Activated naive CD4-positive, alpha-beta T cell treated with anti-CD3 and anti-CD28 coated beads, Interleukin-2, amount 50 U/mL, for 24 hours (primary cell): Measurements from ENCODE around the gene GRIK3.

Experiments
- H3K27ac Mint-ChIP-seq: one replicate; pipeline ENCODE4 v1.8.0; 2021; ENCODE audit warnings: mild to moderate bottlenecking, mixed read lengths
- H3K27me3 Mint-ChIP-seq: one replicate; pipeline ENCODE4 v1.8.0; 2021; ENCODE audit warnings: mixed read lengths
- H3K36me3 Mint-ChIP-seq: one replicate; pipeline ENCODE4 v1.8.0; 2021; ENCODE audit warnings: mixed read lengths
- H3K4me1 Mint-ChIP-seq: one replicate; pipeline ENCODE4 v1.8.0; 2021; ENCODE audit warnings: mixed read lengths
- H3K4me3 Mint-ChIP-seq: one replicate; pipeline ENCODE4 v1.8.0; 2021; ENCODE audit warnings: mild to moderate bottlenecking, mixed read lengths
- H3K9me3 Mint-ChIP-seq: one replicate; pipeline ENCODE4 v1.8.0; 2021; ENCODE audit warnings: mixed read lengths

Gene GRIK3

DNA sequence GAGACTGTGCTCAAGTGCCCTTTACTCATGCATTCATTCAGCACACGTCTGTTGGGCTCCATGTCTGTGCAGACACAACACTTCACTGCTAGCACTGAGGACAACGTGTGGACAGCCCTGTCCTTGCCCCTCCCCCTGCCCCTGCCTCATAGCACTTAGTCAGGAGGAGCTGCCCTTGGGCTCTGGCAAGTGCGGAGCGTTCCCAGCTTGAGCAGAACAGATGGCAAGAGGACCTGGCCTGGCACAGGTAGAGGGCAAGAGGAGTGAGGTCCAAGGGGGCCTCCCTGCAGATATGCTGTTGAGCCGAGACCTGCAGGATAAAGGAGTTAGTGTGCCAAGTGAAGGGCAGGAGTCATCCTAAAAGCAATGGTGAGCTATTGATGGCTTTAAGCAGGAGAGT is 81.3 kb downstream of the GRIK3 start:
- no peaks in the 10 kb centered on the region for H3K9me3 Mint-ChIP-seq
- H3K4me3 Mint-ChIP-seq: no peak overlapping the region

DNA sequence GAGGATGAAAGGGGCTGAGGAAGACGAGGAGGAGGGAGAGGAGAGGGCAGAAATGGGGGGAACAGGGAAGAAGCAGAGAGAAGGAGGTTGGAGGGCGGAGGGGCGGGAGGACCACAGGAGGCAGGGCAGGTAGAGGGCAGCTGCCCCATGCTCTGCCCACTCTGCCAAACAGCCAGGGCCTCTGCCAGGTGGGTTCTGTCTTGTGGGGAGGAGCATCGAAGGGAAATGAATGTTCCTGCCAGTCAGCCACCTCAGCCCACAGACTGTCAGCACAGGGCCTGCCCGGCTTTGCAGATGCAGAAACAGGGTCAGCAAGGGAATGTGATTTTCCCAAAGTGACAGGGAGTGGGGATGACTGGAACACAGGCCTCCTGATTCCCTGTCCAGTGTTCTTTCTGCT is 82.6 kb downstream of the GRIK3 start:
- Mint-ChIP-seq H3K4me3 (no peak overlapping the region), H3K27me3 (peaks cover 10% of the 10 kb centered on the region), H3K9me3 (no peaks in the 10 kb centered on the region), H3K36me3 (no peaks in the 10 kb centered on the region), H3K4me1 (no peaks in the 10 kb centered on the region), H3K27ac (no peak overlapping the region)

More for the DNA sequence above, 81.3 kb downstream of the GRIK3 start:
- no peak overlapping the region for H3K27ac Mint-ChIP-seq
- H3K36me3 Mint-ChIP-seq: no peaks in the 10 kb centered on the region
- H3K27me3 Mint-ChIP-seq: peaks cover 9% of the 10 kb centered on the region
- no peaks in the 10 kb centered on the region for H3K4me1 Mint-ChIP-seq

DNA sequence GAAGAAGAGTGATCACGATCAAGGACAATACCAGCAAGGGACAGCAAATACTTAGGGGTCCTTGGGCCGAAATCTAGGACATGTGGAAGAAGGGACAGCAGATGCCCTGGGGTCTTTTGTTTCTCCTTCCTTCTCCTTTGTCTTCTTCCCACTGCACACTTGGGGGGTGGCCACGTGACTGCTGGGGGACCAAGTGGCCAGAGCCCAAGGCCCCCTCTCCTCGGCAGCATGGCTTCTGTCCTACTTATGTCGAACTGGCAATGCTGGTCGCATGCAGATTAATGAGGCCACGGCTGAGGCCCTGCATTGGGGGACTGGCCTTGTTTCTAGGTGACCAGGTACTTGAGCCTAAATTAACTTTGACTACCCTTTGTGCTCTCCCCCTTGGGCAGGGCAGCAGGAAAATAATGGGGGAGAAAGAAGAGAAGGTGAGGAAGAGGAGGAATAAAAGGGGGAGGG is 83.0 kb downstream of the GRIK3 start:
- Mint-ChIP-seq H3K27me3 (peaks cover 11% of the 10 kb centered on the region), H3K4me1 (no peaks in the 10 kb centered on the region), H3K4me3 (no peak overlapping the region), H3K36me3 (no peaks in the 10 kb centered on the region), H3K27ac (no peak overlapping the region), H3K9me3 (no peaks in the 10 kb centered on the region)

DNA sequence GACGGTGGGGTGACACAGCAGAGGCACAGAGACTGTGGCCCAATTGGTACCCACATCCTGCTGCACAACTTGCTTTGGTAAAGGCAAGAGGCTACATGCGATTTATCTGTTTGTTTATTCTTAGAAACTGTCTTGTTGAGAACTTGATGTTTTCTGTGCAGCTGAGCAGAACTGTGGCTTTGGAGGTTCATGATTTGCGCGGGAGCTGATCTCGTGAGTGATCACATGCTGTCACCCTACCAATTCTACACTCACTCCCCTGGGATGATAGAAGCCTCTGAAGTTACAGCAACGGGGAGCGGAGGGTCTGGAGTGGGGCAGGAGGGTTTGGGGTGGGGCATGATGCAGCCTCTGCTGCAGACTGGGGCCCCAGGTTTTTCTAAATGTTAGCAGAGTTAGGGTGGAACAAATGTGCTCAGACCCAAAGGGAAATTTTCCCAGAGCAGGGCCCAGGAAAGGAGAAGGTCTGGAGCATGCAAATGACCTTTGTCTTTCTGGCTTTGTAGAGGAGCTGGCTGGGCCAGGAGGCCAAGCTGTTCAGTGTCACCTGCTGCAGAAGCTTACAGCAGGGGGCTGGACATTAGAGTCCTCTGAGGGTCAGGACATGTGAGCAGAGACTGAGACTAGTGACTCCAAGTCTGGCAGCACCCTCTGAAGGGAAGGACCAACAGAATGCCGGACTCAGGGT is 83.6 kb downstream of the GRIK3 start:
- Mint-ChIP-seq H3K27ac (no peak overlapping the region), H3K9me3 (no peaks in the 10 kb centered on the region), H3K4me3 (no peak overlapping the region), H3K4me1 (no peaks in the 10 kb centered on the region), H3K27me3 (peaks cover 11% of the 10 kb centered on the region), H3K36me3 (no peaks in the 10 kb centered on the region)

DNA sequence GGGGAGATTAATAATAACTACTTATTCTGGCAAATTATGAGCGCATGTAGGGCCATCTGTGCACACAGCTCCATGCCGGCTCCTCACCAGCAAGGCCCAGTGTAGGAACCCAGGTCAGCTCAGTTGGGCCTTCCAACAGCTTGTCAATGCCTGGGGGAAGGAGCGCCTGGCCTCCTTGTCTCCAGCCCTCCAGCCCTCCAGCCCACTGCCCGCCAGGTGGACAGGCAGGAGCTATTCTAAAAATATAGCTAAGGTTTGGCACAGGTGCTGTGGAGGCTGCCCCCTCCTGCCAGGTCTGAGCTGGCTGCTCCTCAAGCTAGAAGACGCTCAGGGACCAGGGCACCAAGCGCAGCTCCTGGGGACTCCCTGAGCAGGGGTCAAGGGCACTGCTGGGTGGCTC is 85.7 kb downstream of the GRIK3 start:
- H3K4me1 Mint-ChIP-seq: no peaks in the 10 kb centered on the region
- H3K4me3 Mint-ChIP-seq: no peak overlapping the region
- H3K27ac Mint-ChIP-seq: no peak overlapping the region
- peaks cover 11% of the 10 kb centered on the region for H3K27me3 Mint-ChIP-seq
- no peaks in the 10 kb centered on the region for H3K36me3 Mint-ChIP-seq
- no peaks in the 10 kb centered on the region for H3K9me3 Mint-ChIP-seq

DNA sequence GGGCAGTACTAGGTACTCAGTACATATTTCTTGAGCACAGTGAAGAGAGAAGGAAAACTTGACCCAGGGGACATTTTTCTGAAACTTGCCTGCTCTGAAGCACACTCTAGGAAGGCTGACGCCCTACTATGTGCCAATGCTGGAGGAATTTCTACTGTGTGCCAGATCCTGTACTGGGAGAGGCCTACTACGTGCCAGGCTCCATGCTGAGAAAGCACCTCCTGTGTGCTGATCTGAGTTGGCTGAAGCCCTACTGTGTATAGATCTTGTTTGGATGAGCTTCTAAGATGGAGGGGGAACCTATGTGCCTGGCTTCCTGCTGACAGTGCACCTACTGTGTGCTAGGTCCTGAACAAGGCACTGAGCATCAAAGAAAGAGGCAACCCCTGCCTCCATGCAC is 86.2 kb downstream of the GRIK3 start:
- Mint-ChIP-seq H3K36me3 (no peaks in the 10 kb centered on the region), H3K4me1 (no peaks in the 10 kb centered on the region), H3K27ac (no peak overlapping the region), H3K27me3 (peaks cover 11% of the 10 kb centered on the region), H3K4me3 (no peak overlapping the region), H3K9me3 (no peaks in the 10 kb centered on the region)

DNA sequence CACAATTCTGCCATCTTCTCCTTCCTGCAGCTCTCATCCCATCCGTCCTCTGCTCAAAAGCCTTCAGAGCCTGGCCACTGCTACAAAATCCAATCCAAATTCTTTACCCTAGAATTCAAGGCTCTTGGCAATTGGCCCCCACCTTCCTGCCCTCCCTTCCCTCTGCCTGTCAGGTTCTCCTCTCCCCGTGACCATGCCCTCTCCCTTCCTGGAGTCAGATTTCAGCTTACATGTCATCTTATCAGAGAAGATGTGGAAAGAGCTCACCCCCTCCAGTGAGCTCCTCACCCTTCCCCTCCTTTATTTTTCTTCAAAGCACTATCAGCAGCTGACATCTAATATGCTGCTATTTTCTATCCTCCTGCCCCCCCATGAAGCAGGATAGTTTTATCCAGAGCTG is 86.9 kb downstream of the GRIK3 start:
- no peaks in the 10 kb centered on the region for H3K9me3 Mint-ChIP-seq

DNA sequence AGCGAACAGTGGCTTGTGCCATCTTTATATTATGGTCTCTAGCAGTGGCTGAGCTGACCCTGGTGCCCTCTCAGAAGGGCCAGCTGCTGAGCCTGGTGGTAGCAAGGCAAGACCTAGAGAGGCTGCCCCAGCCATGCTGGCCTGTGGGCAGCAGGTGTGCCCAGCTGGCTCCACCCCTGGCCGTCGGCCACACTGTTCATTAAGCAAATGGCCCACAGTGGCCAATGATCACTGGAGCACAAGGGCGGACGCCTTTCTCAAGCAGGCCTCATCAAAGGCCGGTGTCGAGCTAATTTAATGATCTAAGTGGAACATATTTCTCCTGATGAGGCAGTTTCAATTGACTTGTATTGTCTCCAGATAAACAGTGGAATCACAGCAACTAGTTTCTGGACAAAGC is 89.4 kb downstream of the GRIK3 start:
- H3K4me1 Mint-ChIP-seq: no peaks in the 10 kb centered on the region
- H3K4me3 Mint-ChIP-seq: no peak overlapping the region
- peaks cover 9% of the 10 kb centered on the region for H3K27me3 Mint-ChIP-seq
- H3K36me3 Mint-ChIP-seq: no peaks in the 10 kb centered on the region
- H3K27ac Mint-ChIP-seq: no peak overlapping the region
- no peaks in the 10 kb centered on the region for H3K9me3 Mint-ChIP-seq

More for the DNA sequence above, 86.9 kb downstream of the GRIK3 start:
- Mint-ChIP-seq H3K4me3 (no peak overlapping the region), H3K4me1 (no peaks in the 10 kb centered on the region), H3K27ac (no peak overlapping the region), H3K27me3 (peaks cover 7% of the 10 kb centered on the region), H3K36me3 (no peaks in the 10 kb centered on the region)

DNA sequence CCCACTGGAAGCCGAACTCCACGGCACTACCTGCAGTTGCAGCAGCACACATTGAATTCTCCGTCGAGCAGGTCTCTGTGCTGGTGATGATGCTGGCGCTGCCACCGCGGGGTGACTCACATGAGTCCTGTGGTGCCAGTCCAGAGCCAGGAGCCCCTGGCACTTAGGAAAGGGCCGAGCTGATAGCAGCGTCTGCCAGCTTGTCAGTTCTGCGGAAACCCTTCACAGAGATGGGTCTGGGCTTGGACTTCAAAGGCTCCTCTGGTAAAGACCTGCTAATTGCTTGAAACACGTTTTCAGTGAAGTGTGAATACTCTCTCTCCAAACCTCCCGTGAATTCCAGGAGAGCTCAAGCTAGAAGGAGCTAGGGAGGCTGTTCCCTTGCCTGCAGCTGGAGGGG is 92.2 kb downstream of the GRIK3 start:
- H3K27me3 Mint-ChIP-seq: peaks cover 12% of the 10 kb centered on the region
- no peak overlapping the region for H3K4me3 Mint-ChIP-seq
- H3K27ac Mint-ChIP-seq: no peak overlapping the region
- H3K9me3 Mint-ChIP-seq: no peaks in the 10 kb centered on the region
- no peaks in the 10 kb centered on the region for H3K4me1 Mint-ChIP-seq
- H3K36me3 Mint-ChIP-seq: no peaks in the 10 kb centered on the region

DNA sequence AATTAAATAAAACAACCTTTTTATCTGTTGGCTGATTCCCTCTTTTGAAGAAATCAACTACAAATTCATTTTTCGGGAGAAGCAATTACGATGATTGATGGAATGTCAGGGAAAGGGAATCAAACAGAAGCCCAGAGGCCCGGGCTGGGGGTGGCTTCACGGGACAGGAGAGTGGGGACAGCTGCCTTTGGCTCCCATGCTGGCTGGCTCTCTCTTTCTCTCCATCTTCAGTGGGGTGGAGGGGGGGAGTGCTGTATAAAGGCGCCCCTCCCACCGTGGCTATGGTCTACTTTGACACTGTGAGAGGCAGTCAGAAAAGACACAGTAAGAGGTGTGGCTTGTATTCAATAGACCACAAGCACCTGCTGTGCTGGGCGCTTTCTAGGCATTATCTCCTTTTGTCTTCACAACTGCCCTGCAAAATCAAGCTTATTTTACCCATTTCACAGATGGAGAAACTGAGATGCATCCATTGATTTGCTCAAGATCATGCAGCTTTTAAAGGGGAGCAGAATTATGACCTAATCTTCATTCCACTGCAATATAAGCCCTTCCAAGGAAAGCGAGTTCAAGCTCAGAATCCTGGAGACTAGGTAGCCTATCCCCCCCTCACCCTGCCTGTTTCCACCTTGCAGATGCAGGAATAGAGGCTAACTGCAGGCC is 92.9 kb downstream of the GRIK3 start:
- H3K4me1 Mint-ChIP-seq: no peaks in the 10 kb centered on the region
- H3K9me3 Mint-ChIP-seq: no peaks in the 10 kb centered on the region
- H3K27ac Mint-ChIP-seq: no peak overlapping the region
- H3K27me3 Mint-ChIP-seq: peaks cover 16% of the 10 kb centered on the region
- no peak overlapping the region for H3K4me3 Mint-ChIP-seq
- no peaks in the 10 kb centered on the region for H3K36me3 Mint-ChIP-seq

DNA sequence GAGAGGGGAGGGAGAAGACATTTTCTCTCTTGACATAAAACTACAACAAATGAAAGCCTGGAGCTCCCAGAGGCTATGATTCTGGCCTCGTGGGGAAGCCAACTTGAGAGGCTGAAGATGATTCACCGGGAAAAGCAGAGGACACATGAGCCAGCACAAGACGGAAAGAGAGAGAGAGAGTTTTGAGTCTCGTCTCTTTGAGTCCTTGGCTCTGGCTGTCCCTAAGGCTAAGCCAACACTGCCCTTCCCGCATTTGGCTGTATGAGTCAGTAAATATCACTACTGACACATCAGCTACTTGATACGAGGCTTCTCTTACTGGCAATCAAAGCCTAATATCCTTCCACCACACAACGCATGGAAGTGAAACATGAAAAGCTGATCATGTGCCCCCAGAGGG is 95.5 kb downstream of the GRIK3 start:
- no peaks in the 10 kb centered on the region for H3K9me3 Mint-ChIP-seq
- H3K27me3 Mint-ChIP-seq: peaks cover 18% of the 10 kb centered on the region
- H3K4me1 Mint-ChIP-seq: no peaks in the 10 kb centered on the region

DNA sequence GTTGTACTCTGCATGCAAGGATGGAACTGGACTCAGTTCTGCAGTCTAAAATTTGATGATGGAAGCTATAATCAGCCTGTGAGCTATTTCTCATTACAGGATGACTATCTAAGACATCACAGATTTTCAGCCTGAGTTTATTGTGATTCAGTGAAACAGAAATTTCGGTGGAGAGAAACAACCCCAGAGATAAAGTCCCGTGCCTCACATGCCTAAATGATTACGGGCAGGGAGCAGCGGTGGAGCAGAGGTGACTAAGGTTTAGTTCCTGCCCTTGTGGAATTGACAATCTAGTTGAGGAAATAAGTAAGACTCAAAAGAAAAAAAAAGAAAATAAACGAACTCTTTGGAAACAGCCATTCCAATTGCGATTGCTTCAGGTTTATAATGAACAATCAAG is 96.9 kb downstream of the GRIK3 start:
- H3K27ac Mint-ChIP-seq: no peak overlapping the region
- H3K36me3 Mint-ChIP-seq: no peaks in the 10 kb centered on the region
- H3K9me3 Mint-ChIP-seq: no peaks in the 10 kb centered on the region
- no peak overlapping the region for H3K4me3 Mint-ChIP-seq
- H3K4me1 Mint-ChIP-seq: no peaks in the 10 kb centered on the region
- H3K27me3 Mint-ChIP-seq: peaks cover 18% of the 10 kb centered on the region

More for the DNA sequence above, 95.5 kb downstream of the GRIK3 start:
- Mint-ChIP-seq H3K36me3 (no peaks in the 10 kb centered on the region), H3K27ac (no peak overlapping the region), H3K4me3 (no peak overlapping the region)

DNA sequence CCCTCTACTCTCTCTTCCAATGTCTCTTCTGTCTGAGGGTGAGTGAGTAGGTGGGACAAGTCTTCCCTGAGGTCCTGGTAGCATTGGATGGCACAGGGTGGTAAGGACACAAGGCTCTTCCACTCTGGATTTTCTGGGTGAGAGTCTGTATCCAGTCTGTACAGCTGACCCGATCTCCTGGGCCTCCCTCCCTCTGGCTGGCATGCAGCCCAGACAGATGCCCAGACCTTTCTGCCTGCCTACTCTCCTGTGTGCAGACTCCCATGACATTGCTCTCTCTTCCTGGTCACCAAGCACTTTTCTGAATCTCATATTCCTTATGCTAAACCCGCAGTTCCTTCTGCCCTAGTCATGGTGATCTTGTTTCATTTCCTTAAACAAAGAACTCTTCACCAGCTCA is 100.3 kb downstream of the GRIK3 start:
- Mint-ChIP-seq H3K4me3 (no peak overlapping the region), H3K27me3 (peaks cover 12% of the 10 kb centered on the region), H3K36me3 (no peaks in the 10 kb centered on the region), H3K4me1 (no peaks in the 10 kb centered on the region), H3K27ac (no peak overlapping the region), H3K9me3 (no peaks in the 10 kb centered on the region)

DNA sequence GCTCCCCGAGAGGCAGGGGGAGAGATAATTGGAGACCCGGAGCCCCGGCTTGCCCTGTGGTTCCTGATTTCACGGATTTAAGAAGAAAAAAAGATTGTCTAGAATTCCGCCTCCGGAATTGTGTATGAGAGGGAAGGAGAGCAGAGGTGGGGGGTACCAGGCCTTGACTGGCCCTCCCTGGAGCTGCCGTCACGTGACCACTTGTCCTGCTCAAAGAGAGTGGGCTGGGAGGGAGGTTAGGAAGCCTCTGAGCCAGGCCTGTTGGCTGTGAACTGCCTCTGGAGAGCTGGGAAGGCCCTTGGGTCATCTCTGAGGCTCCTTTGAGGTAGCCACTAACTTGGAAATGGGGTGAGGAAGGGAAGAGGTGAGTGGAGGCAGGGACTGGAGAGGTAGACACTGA is 106.5 kb downstream of the GRIK3 start:
- Mint-ChIP-seq H3K27ac (no peak overlapping the region), H3K27me3 (peaks cover 7% of the 10 kb centered on the region), H3K4me3 (no peak overlapping the region), H3K4me1 (no peaks in the 10 kb centered on the region), H3K9me3 (no peaks in the 10 kb centered on the region), H3K36me3 (no peaks in the 10 kb centered on the region)

DNA sequence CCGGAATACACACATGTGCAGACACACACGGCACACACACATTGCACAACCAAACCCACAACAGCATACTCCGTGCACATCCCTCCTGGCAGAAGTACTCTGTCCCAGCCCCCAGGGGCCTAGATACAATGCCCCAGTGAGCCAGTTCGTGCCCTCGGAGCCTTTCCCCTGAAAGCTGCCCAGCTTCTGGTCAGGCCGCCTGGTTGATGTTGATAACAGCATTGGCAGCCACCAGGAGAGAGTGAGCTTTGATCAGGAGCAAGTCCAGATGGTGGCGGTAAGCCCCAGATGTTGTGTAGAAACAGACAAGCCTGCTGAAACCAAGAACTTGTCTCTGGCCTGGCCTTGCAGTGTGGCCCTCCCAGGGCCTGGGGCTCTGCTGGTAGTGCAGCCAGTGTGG is 109.1 kb downstream of the GRIK3 start:
- Mint-ChIP-seq H3K27me3 (peaks cover 14% of the 10 kb centered on the region), H3K4me1 (no peaks in the 10 kb centered on the region), H3K36me3 (no peaks in the 10 kb centered on the region), H3K4me3 (no peak overlapping the region), H3K9me3 (no peaks in the 10 kb centered on the region), H3K27ac (no peak overlapping the region)

DNA sequence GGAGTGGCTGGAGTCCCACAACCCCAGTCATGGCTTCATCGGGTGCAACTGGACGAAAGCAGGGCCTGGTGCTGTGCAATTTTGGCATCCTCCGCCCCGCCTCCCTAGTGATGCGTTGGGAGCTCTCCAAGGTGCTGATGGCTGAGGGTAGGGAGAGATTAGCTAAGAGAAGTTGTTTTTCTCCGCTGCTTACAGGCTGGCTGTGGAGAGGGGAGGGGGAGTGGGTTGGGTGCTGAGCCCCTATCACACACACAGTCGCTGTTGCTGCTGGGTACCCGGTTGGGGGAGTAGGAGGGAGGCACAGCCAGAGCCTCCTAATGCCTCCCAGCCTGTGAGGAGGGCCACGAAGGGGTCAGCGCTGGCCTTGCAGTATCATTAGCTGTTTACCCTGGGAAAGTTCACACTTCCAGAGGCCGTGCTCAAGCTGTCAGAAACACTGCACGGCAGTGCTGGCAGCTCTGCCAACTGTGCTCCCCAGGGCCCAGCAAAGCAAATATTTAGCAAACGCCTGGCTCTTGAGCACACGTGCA is 110.0 kb downstream of the GRIK3 start:
- H3K4me3 Mint-ChIP-seq: no peak overlapping the region
- no peak overlapping the region for H3K27ac Mint-ChIP-seq
- H3K4me1 Mint-ChIP-seq: no peaks in the 10 kb centered on the region
- H3K36me3 Mint-ChIP-seq: no peaks in the 10 kb centered on the region
- no peaks in the 10 kb centered on the region for H3K9me3 Mint-ChIP-seq
- peaks cover 14% of the 10 kb centered on the region for H3K27me3 Mint-ChIP-seq
